SK-N-MC (cell line): ENCODE measurements around the gene PCDHGA9.

Experiments used
- EZH2 ChIP-seq: fragments of 200-600 bp; sonication (generic); IDR thresholded peaks from one replicate; pipeline ENCODE4 v1.6.1; 2017; ENCODE audit warnings: antibody characterized with exemption
- POLR2AphosphoS5 ChIP-seq: IDR thresholded peaks from 2 replicates; pipeline ENCODE4 v1.6.1; 2012; ENCODE audit warnings: mild to moderate bottlenecking, low read depth, low read length, borderline replicate concordance

DNA sequence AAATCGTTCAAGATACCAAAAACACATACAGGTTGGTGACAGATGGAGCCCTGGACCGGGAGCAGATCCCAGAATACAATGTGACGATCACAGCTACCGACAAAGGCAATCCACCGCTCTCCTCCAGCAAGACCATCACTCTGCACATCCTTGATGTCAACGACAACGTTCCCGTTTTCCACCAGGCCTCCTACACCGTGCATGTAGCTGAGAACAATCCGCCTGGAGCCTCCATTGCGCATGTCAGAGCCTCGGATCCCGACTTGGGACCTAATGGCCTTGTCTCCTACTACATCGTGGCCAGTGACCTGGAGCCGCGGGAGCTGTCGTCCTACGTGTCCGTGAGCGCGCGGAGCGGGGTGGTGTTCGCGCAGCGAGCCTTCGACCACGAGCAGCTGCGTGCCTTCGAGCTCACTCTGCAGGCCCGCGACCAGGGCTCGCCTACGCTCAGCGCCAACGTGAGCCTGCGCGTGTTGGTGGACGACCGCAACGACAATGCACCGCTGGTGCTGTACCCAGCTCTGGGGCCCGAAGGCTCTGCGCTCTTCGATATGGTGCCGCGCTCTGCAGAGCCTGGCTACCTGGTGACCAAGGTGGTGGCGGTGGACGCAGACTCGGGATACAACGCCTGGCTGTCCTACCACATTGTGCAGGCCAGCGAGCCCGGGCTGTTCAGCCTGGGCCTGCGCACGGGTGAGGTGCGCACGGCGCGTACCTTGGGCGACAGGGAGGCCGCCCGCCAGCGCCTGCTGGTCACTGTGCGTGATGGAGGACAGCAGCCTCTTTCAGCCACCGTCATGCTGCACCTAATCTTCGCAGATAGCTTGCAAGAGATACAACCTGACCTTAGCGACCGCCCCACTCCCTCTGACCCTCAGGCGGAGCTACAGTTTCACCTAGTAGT is 30.8 kb upstream of the PCDHGA9 start:
- TF ChIP-seq POLR2AphosphoS5 (no peak), EZH2 (no peak)
